ENCODE measurements around the gene DNAJC30.

DNA sequence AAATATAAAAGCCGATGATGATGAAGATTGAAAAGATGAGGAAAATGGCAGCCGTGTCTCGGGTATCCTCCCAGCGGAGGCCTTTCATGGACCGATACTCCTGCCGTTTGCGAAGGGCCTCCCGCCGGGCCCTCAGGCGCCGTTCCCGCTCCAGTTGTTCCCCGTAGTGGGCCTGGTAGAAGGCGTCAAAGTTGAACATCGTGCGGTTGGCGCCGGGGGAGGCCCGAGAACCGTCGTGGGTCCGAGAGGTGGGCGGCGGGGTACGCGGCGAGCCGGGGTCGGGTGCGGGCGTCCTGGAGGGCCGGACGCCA, 553 bp downstream of the DNAJC30 start:
- TF ChIP-seq CTCF (conservative IDR thresholded peaks at IDR 0.05; ENCODE audit: low read length): no peak
- no peak for TF ChIP-seq EZH2phosphoT487 (IDR thresholded peaks at IDR 0.05; ENCODE audit: borderline replicate concordance, low read depth, low read length)
